Heart left ventricle (tissue), 13 donors: Measurements from ENCODE around the gene TBL1X.

Source experiments
- POLR2A ChIP-seq, 2 donors: fragments of 450-650 bp; IDR thresholded peaks; one replicate each; pipeline ENCODE4 v1.6.1; 2017; ENCODE audit warnings: antibody characterized with exemption in 2 of 2, mild to moderate bottlenecking in 2 of 2, moderate library complexity in 2 of 2
- TF ChIP-seq, protein P1 (sequence below), 12 donors: fragments of 200-600 bp; sonication (generic) in 4 of 12; IDR thresholded peaks; one replicate each; pipeline versions ENCODE4 v1.5.0 to v1.8.0; 2018 to 2022; ENCODE audit warnings: antibody characterized with exemption in 12 of 12, mild to moderate bottlenecking in 5 of 12
- donor health status: ischemic (EF 13 %, LVEDD 7.1; RV severe dilation, severe dysfunction).
- donor health status: DM: no; HTN: yes; CAD: no.
- donor health status: DM: no; HTN: no; CAD: no.
- donor health status: ischemic (EF 25% LVEDD 6.9; RV normal size, moderate dysfunction).
- donor health status: ischemic (EF 25% LVEDD 5.7; RV mildly dilated, moderate dysfunction).
- donor health status: ischemic (EF 35%, LVEDD 5.7; RV mildly dilated, moderate dysfunction).
- donor health status: nonischemic (EF 11% LVEDD 7.7; RV severe dilation, severe dysfunction).
- donor health status: DM: yes; HTN: yes; CAD: no.
- donor health status: PGD.
- donor health status: ischemic (EF 29% LVEDD 5.4; RV normal size, mild dysfunction).
- donor health status: nonischemic (EF 23%, LVEDD 6.1; RV moderate dilation, normal function).

DNA sequence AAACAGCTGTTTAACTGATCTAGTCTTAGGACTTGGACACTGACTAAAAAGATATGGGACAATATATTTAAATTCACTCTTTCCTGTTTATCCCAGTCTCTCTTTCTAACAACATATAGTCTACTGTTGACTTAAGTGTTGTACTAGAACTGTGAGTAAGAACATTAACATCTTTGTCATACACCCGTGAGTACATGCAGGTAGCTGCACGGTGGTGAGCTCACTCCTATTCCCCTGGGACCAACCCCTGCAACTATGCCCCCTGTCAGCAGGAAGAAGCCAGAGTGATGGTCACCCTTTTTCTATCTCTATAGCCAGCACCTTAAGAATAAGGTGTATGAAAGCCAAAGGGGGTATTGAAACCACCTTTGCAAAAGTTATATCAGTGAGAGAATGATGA, 17.6 kb downstream of the TBL1X start:
- TF ChIP-seq, protein P1, sequence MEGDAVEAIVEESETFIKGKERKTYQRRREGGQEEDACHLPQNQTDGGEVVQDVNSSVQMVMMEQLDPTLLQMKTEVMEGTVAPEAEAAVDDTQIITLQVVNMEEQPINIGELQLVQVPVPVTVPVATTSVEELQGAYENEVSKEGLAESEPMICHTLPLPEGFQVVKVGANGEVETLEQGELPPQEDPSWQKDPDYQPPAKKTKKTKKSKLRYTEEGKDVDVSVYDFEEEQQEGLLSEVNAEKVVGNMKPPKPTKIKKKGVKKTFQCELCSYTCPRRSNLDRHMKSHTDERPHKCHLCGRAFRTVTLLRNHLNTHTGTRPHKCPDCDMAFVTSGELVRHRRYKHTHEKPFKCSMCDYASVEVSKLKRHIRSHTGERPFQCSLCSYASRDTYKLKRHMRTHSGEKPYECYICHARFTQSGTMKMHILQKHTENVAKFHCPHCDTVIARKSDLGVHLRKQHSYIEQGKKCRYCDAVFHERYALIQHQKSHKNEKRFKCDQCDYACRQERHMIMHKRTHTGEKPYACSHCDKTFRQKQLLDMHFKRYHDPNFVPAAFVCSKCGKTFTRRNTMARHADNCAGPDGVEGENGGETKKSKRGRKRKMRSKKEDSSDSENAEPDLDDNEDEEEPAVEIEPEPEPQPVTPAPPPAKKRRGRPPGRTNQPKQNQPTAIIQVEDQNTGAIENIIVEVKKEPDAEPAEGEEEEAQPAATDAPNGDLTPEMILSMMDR (IDR thresholded peaks at IDR 0.05): no peak
- TF ChIP-seq POLR2A (IDR thresholded peaks at IDR 0.05): no peak
